Activated CD4-positive, alpha-beta T cell treated with anti-CD3 and anti-CD28 coated beads, Interleukin-2, amount 10 ng/mL, durations not matched to agents 7 days and 5 days (primary cell): Measurements from ENCODE around the gene PIM1. TPM values are rescaled to one million over a fixed set of nuclear protein-coding genes. Genes with fewer than 3 reads are reported as not detected.
A peak's percentile ranks its signal among the peaks of the same experiment; 100 is the strongest.
"Not testable (repeated sequence)": the region's sequence is repeated elsewhere in the genome, so short reads cannot be mapped to it uniquely, and the experiment has no call there.

Source experiments
- CTCF ChIA-PET: fragments of 350-600 bp; sonication (Branson Sonifier 250); formaldehyde crosslinking; loops from one replicate; lab custom pipeline; 2021; ENCODE audit warnings: antibody characterized with exemption; lab: Charles Lee
- POLR2A ChIA-PET: fragments of 350-600 bp; sonication (Branson Sonifier 250); formaldehyde crosslinking; loops from one replicate; lab custom pipeline; 2021; ENCODE audit warnings: antibody characterized with exemption; lab: Charles Lee
- DNase-seq: peaks from one replicate; pipeline ENCODE4 v3.0.0-alpha.2; 2020
- H3K27ac Mint-ChIP-seq: one replicate; pipeline ENCODE4 v1.8.0; 2021; ENCODE audit warnings: mild to moderate bottlenecking, moderate library complexity, mixed read lengths
- H3K27me3 Mint-ChIP-seq: one replicate; pipeline ENCODE4 v1.8.0; 2021; ENCODE audit warnings: mixed read lengths
- H3K36me3 Mint-ChIP-seq: one replicate; pipeline ENCODE4 v1.8.0; 2021; ENCODE audit warnings: low read depth, mixed read lengths
- H3K4me1 Mint-ChIP-seq: one replicate; pipeline ENCODE4 v1.8.0; 2021; ENCODE audit warnings: mixed read lengths
- H3K4me3 Mint-ChIP-seq: one replicate; pipeline ENCODE4 v1.8.0; 2021; ENCODE audit warnings: mild to moderate bottlenecking, moderate library complexity, mixed read lengths
- H3K9me3 Mint-ChIP-seq: one replicate; pipeline ENCODE4 v1.8.0; 2021; ENCODE audit warnings: mixed read lengths
- total RNA-seq, 2 experiments: library from RNA; stranded (reverse); gene quantifications; one replicate each; pipeline ENCODE4 v1.2.3, GENCODE V29; 2021

PIM1 gene
- total RNA-seq, 2 experiments from 2014 or later, result 393 to 412 TPM

- ChIA-PET POLR2A (interaction anchor here (0.7 to 1.5 kb wide), 5 partner anchors 12 to 153 kb away, joined by 3 to 5 read pairs (median 4); no protein-coding TSS in a partner anchor), CTCF (interaction anchor here (0.7 to 15.6 kb wide), 7 partner anchors 13 to 1108 kb away, joined by 3 to 347 read pairs (median 7); no protein-coding TSS in a partner anchor)
- Mint-ChIP-seq H3K36me3 (peaks cover 76% of the 10 kb centered on the region), H3K27ac (peak overlapping the region; percentile 98), H3K9me3 (peaks cover 4% of the 10 kb centered on the region), H3K4me1 (peaks cover 58% of the 10 kb centered on the region), H3K27me3 (no peaks in the 10 kb centered on the region), H3K4me3 (peak overlapping the region; percentile 98)
- no peak for DNase-seq
Measured at GRCh38 chr6:37175332-37176267, 5.6 kb downstream of the PIM1 start.

GRCh38 chr6:37176268-37177076, 6.5 kb downstream of the PIM1 start:
- peak overlapping the region; percentile 98 for H3K4me3 Mint-ChIP-seq
- H3K4me1 Mint-ChIP-seq, result peaks cover 64% of the 10 kb centered on the region
- peak overlapping the region; percentile 98 for H3K27ac Mint-ChIP-seq

GRCh38 chr6:37177077-37177934, 7.4 kb downstream of the PIM1 start:
- ChIA-PET POLR2A (interaction anchor here (0.6 to 1.7 kb wide), 2 partner anchors 32 to 174 kb away, joined by 3 to 4 read pairs; no protein-coding TSS in a partner anchor), CTCF (interaction anchor here (0.6 to 15.6 kb wide), 8 partner anchors 10 to 153 kb away, joined by 3 to 347 read pairs (median 5); no protein-coding TSS in a partner anchor)
- Mint-ChIP-seq H3K4me1 (peaks cover 71% of the 10 kb centered on the region), H3K4me3 (peak overlapping the region; percentile 22), H3K27me3 (no peaks in the 10 kb centered on the region), H3K27ac (peak overlapping the region; percentile 84), H3K9me3 (peaks cover 4% of the 10 kb centered on the region), H3K36me3 (peaks cover 59% of the 10 kb centered on the region)
- no peak for DNase-seq

More at GRCh38 chr6:37176268-37177076, 6.5 kb downstream of the PIM1 start:
- ChIA-PET POLR2A (interaction anchor here (0.6 to 1.7 kb wide), 6 partner anchors 11 to 173 kb away, joined by 3 to 5 read pairs (median 4); no protein-coding TSS in a partner anchor), CTCF (interaction anchor here (0.7 to 15.6 kb wide), 8 partner anchors 12 to 1109 kb away, joined by 3 to 347 read pairs (median 8); no protein-coding TSS in a partner anchor)
- no peak for DNase-seq
- Mint-ChIP-seq H3K36me3 (peaks cover 68% of the 10 kb centered on the region), H3K27me3 (no peaks in the 10 kb centered on the region), H3K9me3 (peaks cover 4% of the 10 kb centered on the region)

GRCh38 chr6:37177935-37178517, 8.1 kb downstream of the PIM1 start:
- H3K4me3 Mint-ChIP-seq, result no peak overlapping the region
- peaks cover 4% of the 10 kb centered on the region for H3K9me3 Mint-ChIP-seq
- ChIA-PET POLR2A (interaction anchor here (1.7 kb wide), 1 partner anchor 31 kb away, joined by 4 read pairs; no protein-coding TSS in a partner anchor), CTCF (interaction anchor here (0.6 to 15.6 kb wide), 7 partner anchors 11 to 153 kb away, joined by 3 to 347 read pairs (median 5); no protein-coding TSS in a partner anchor)
- H3K4me1 Mint-ChIP-seq, result peaks cover 77% of the 10 kb centered on the region
- peaks cover 55% of the 10 kb centered on the region for H3K36me3 Mint-ChIP-seq
- DNase-seq, result no peak
- H3K27ac Mint-ChIP-seq, result peak overlapping the region; percentile 84
- no peaks in the 10 kb centered on the region for H3K27me3 Mint-ChIP-seq

- ChIA-PET CTCF (interaction anchor here (0.6 to 15.6 kb wide), 6 partner anchors 9 to 425 kb away, joined by 3 to 164 read pairs (median 8); partner anchors contain the start of gene PIM1), POLR2A (no interaction called here)
- Mint-ChIP-seq H3K27me3 (no peaks in the 10 kb centered on the region), H3K4me3 (no peak overlapping the region), H3K36me3 (peaks cover 34% of the 10 kb centered on the region), H3K4me1 (peaks cover 72% of the 10 kb centered on the region), H3K27ac (peak overlapping the region; percentile 71), H3K9me3 (peaks cover 4% of the 10 kb centered on the region)
- DNase-seq, result no peak
Measured at GRCh38 chr6:37180075-37180474, 10.1 kb downstream of the PIM1 start.

GRCh38 chr6:37180610-37181009, 10.7 kb downstream of the PIM1 start:
- H3K9me3 Mint-ChIP-seq, H3K4me3 Mint-ChIP-seq, DNase-seq, POLR2A ChIA-PET, H3K27me3 Mint-ChIP-seq: not testable (repeated sequence)
- Mint-ChIP-seq H3K27ac (peak overlapping the region; percentile 71), H3K4me1 (peaks cover 71% of the 10 kb centered on the region), H3K36me3 (peaks cover 31% of the 10 kb centered on the region)
- CTCF ChIA-PET, result interaction anchor here (0.7 to 15.6 kb wide), 8 partner anchors 9 to 162 kb away, joined by 3 to 164 read pairs (median 8); partner anchors contain the start of gene PIM1

GRCh38 chr6:37182736-37183590, 13.0 kb downstream of the PIM1 start:
- Mint-ChIP-seq H3K27ac (peak overlapping the region; percentile 94), H3K4me1 (peaks cover 70% of the 10 kb centered on the region), H3K27me3 (no peaks in the 10 kb centered on the region), H3K4me3 (peak overlapping the region; percentile 60), H3K9me3 (peaks cover 6% of the 10 kb centered on the region), H3K36me3 (peaks cover 19% of the 10 kb centered on the region)
- POLR2A ChIA-PET, result interaction anchor here (0.7 kb wide), 1 partner anchor 419 kb away, joined by 4 read pairs; no protein-coding TSS in a partner anchor
- peak; percentile 83 for DNase-seq
- CTCF ChIA-PET, result interaction anchor here (0.6 to 15.6 kb wide), 8 partner anchors 12 to 308 kb away, joined by 3 to 164 read pairs (median 6); partner anchors contain the start of genes PIM1 and PPIL1

GRCh38 chr6:37185949-37186720, 16.2 kb downstream of the PIM1 start:
- POLR2A ChIA-PET, H3K9me3 Mint-ChIP-seq: not testable (repeated sequence)
- CTCF ChIA-PET, result interaction anchor here (1.1 to 5.3 kb wide), 9 partner anchors 8 to 168 kb away, joined by 4 to 43 read pairs (median 5); no protein-coding TSS in a partner anchor

GRCh38 chr6:37187321-37188022, 17.5 kb downstream of the PIM1 start:
- ChIA-PET CTCF (interaction anchor here (0.8 to 5.3 kb wide), 13 partner anchors 7 to 169 kb away, joined by 3 to 43 read pairs (median 5); no protein-coding TSS in a partner anchor), POLR2A (interaction anchor here (0.7 to 0.8 kb wide), 2 partner anchors 11 to 20 kb away, joined by 4 read pairs; no protein-coding TSS in a partner anchor)
- Mint-ChIP-seq H3K27ac (peak overlapping the region; percentile 95), H3K9me3 (peaks cover 6% of the 10 kb centered on the region), H3K27me3 (no peaks in the 10 kb centered on the region), H3K4me3 (peak overlapping the region; percentile 18), H3K4me1 (peaks cover 70% of the 10 kb centered on the region), H3K36me3 (peaks cover 25% of the 10 kb centered on the region)
- no peak for DNase-seq

More at GRCh38 chr6:37185949-37186720, 16.2 kb downstream of the PIM1 start:
- not testable (repeated sequence) for DNase-seq, H3K4me3 Mint-ChIP-seq, H3K27me3 Mint-ChIP-seq
- Mint-ChIP-seq H3K27ac (peak overlapping the region; percentile 95), H3K4me1 (peaks cover 72% of the 10 kb centered on the region), H3K36me3 (peaks cover 22% of the 10 kb centered on the region)
